Neural progenitor cell (in vitro differentiated cells): ENCODE data around the gene EXO1. TPM values are rescaled to one million over a fixed set of nuclear protein-coding genes. Genes with fewer than 3 reads are reported as not detected.

ENCODE experiments used
- DNase-seq: peaks from one replicate; pipeline ENCODE4 v3.0.0-alpha.2; 2016; ENCODE audit warnings: low spot score
- H2AFZ ChIP-seq: fragments of 200-600 bp; sonication (generic); replicated peaks from 2 replicates; pipeline ENCODE4 v1.6.1; 2016; ENCODE audit warnings: antibody characterized with exemption
- H3F3A ChIP-seq: fragments of 200-600 bp; sonication (generic); 2 replicates; pipeline ENCODE4 v1.6.1; 2016; ENCODE audit warnings: antibody characterized with exemption, low read depth
- H3K27ac ChIP-seq: fragments of 200-600 bp; sonication (generic); 2 replicates; pipeline ENCODE4 v1.5.1; 2016; ENCODE audit warnings: mild to moderate bottlenecking
- H3K27me3 ChIP-seq: fragments of 200-600 bp; sonication (generic); 2 replicates; pipeline ENCODE4 v1.6.1; 2016; ENCODE audit warnings: mild to moderate bottlenecking, moderate library complexity
- H3K36me3 ChIP-seq: fragments of 200-600 bp; sonication (generic); 2 replicates; pipeline ENCODE4 v1.5.1; 2016
- H3K4me1 ChIP-seq: fragments of 200-600 bp; sonication (generic); 2 replicates; pipeline ENCODE4 v1.6.1; 2016; ENCODE audit warnings: mixed run types
- H3K4me2 ChIP-seq: fragments of 200-600 bp; sonication (generic); 2 replicates; pipeline ENCODE4 v1.6.1; 2016
- H3K4me3 ChIP-seq: fragments of 200-600 bp; sonication (generic); 2 replicates; pipeline ENCODE4 v1.5.1; 2016
- H3K79me2 ChIP-seq: fragments of 200-600 bp; sonication (generic); 2 replicates; pipeline ENCODE4 v1.6.1; 2016; ENCODE audit warnings: low read depth
- H3K9ac ChIP-seq: fragments of 200-600 bp; sonication (generic); 2 replicates; pipeline ENCODE4 v1.6.1; 2016
- H3K9me3 ChIP-seq: fragments of 200-600 bp; sonication (generic); 2 replicates; pipeline ENCODE4 v1.5.1; 2016; ENCODE audit warnings: low read depth
- H4K20me1 ChIP-seq: fragments of 200-600 bp; sonication (generic); 2 replicates; pipeline ENCODE4 v1.6.1; 2016; ENCODE audit warnings: low read depth
- H3K27ac Mint-ChIP-seq: 3 replicates; pipeline ENCODE4 v1.8.0; 2021; ENCODE audit warnings: mixed read lengths
- H3K27me3 Mint-ChIP-seq: 2 replicates; pipeline ENCODE4 v1.8.0; 2022; ENCODE audit warnings: low read depth, mild to moderate bottlenecking, inconsistent platforms, moderate library complexity, mixed read lengths; ENCODE audit not compliant: insufficient read depth
- H3K36me3 Mint-ChIP-seq: 3 replicates; pipeline ENCODE4 v1.8.0; 2021; ENCODE audit warnings: mixed read lengths
- H3K4me1 Mint-ChIP-seq: 3 replicates; pipeline ENCODE4 v1.8.0; 2021; ENCODE audit warnings: mixed read lengths
- H3K4me3 Mint-ChIP-seq: 3 replicates; pipeline ENCODE4 v1.8.0; 2021; ENCODE audit warnings: mild to moderate bottlenecking, moderate library complexity, mixed read lengths
- H3K9me3 Mint-ChIP-seq: 3 replicates; pipeline ENCODE4 v1.8.0; 2020; ENCODE audit warnings: mixed read lengths
- EZH2 ChIP-seq: fragments of 200-600 bp; sonication (generic); IDR thresholded peaks from 2 replicates; pipeline ENCODE4 v1.6.1; 2017; ENCODE audit warnings: antibody characterized with exemption, mild to moderate bottlenecking, moderate library complexity
- EZH2phosphoT487 ChIP-seq: fragments of 200-600 bp; sonication (generic); IDR thresholded peaks from 2 replicates; pipeline ENCODE4 v1.6.1; 2017; ENCODE audit warnings: antibody characterized with exemption
- total RNA-seq: library from RNA; depleted of rRNA; stranded (reverse); fragments of >200 nt; gene quantifications from 2 replicates; pipeline ENCODE4 v1.2.3, GENCODE V29; 2015; ENCODE audit warnings: low replicate concordance
- TF ChIP-seq, protein P1 (sequence below): fragments of 200-600 bp; sonication (generic); IDR thresholded peaks from 2 replicates; pipeline ENCODE4 v1.5.1; 2017; ENCODE audit warnings: antibody characterized with exemption, mild to moderate bottlenecking

EXO1 gene
- total RNA-seq, 1 donor from 2014 or later = 54.8 TPM

DNA sequence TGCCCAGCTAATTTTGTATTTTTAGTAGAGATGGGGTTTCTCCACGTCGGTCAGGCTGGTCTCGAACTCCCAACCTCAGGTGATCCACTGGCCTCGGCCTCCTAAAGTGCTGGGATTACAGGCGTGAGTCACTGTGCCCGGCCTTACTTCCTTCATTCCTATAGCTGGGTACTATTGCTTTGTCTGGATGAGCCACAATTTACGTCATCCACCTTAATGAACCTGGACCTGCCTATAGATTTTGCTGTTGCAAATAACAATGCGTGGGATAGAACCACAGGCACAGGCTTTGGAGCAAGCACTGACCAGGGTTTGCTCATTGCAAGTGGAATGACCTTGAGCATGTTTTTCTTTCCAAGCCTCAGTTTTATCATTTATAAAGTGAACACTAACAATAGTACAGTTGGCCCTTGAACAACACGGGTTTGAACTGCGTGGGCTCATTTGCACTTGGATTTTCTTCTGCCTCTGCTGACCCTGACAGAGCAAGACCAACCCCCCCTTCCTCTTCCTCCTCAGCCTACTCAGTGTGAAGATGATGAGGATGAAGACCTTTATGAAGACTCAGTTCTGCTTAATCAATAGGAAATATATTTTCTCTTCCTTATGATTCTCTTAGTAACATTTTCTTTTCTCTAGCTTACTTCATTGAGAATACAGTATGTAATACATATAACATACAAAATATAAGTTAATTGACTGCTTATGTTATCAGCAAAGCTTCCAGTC is 76.2 kb downstream of the EXO1 start:
- Histone ChIP-seq H3K79me2 (no peaks in the 10 kb centered on the region), H3K27me3 (no peaks in the 10 kb centered on the region), H3K36me3 (no peaks in the 10 kb centered on the region), H3K27ac (no peak overlapping the region), H3K4me1 (peaks cover 5% of the 10 kb centered on the region), H4K20me1 (no peaks in the 10 kb centered on the region), H3K4me2 (no peak overlapping the region), H3K4me3 (no peak overlapping the region), H3K9me3 (no peaks in the 10 kb centered on the region), H3F3A (peaks cover under 1% of the 10 kb centered on the region), H2AFZ (no peak overlapping the region), H3K9ac (no peak overlapping the region)
- H3K36me3 Mint-ChIP-seq = peaks cover 4% of the 10 kb centered on the region
- no peak overlapping the region for H3K4me3 Mint-ChIP-seq
- peaks cover 29% of the 10 kb centered on the region for H3K4me1 Mint-ChIP-seq
- TF ChIP-seq, protein P1, sequence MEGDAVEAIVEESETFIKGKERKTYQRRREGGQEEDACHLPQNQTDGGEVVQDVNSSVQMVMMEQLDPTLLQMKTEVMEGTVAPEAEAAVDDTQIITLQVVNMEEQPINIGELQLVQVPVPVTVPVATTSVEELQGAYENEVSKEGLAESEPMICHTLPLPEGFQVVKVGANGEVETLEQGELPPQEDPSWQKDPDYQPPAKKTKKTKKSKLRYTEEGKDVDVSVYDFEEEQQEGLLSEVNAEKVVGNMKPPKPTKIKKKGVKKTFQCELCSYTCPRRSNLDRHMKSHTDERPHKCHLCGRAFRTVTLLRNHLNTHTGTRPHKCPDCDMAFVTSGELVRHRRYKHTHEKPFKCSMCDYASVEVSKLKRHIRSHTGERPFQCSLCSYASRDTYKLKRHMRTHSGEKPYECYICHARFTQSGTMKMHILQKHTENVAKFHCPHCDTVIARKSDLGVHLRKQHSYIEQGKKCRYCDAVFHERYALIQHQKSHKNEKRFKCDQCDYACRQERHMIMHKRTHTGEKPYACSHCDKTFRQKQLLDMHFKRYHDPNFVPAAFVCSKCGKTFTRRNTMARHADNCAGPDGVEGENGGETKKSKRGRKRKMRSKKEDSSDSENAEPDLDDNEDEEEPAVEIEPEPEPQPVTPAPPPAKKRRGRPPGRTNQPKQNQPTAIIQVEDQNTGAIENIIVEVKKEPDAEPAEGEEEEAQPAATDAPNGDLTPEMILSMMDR = no peak
- TF ChIP-seq EZH2 = no peak
- TF ChIP-seq EZH2phosphoT487 = no peak
- DNase-seq = no peak
- H3K9me3 Mint-ChIP-seq = no peaks in the 10 kb centered on the region
- H3K27ac Mint-ChIP-seq = no peak overlapping the region
- H3K27me3 Mint-ChIP-seq = peaks cover 6% of the 10 kb centered on the region

DNA sequence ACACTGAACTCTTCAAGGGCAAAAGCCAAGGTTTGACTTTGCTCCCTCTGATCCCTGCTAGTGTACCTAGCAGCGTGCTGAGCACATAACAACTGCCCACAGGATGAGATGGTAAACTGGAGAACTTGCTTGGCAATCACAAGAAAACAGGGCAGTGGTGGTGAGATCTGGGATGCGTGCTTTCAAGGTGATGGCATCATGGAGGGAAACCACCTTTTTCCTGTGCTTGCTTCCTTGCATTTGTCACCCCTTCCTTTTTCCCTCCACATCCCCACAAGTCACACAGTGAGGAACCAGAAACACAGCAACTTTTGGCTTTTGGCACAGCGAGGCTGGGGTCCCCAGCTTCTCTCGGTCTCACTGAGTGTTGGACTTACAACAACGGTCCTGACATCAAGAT is 78.1 kb downstream of the EXO1 start:
- Histone ChIP-seq H2AFZ (no peak overlapping the region), H3K27ac (no peak overlapping the region)

DNA sequence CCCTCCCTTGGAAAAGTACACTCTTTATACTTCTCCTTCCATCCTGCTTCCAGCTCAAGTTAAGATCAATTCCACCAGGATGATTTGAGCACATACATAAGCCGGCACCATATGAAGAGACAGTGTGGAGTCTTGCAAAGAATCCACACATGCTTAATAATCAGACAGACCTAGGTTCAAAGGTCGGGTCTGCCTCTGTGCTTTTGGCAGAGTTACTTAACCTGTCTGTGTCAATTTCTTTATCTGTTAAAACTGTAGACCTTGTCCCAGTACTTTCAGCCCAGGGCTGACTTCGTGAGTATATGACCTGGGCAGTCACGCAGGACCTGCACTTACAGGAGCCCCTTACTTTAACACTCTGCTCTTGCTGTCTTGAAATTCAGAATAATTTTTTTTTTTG is 79.3 kb downstream of the EXO1 start:
- Mint-ChIP-seq H3K27me3 (peaks cover 2% of the 10 kb centered on the region), H3K27ac (peak overlapping the region; percentile 89)

More for the DNA sequence above, 78.1 kb downstream of the EXO1 start:
- Mint-ChIP-seq H3K9me3 (no peaks in the 10 kb centered on the region), H3K4me1 (peaks cover 21% of the 10 kb centered on the region), H3K4me3 (no peak overlapping the region), H3K27me3 (peaks cover 4% of the 10 kb centered on the region), H3K36me3 (peaks cover 2% of the 10 kb centered on the region), H3K27ac (peak overlapping the region; percentile 48)
- H3K4me2 ChIP-seq = no peak overlapping the region
- TF ChIP-seq EZH2 = no peak
- no peak for TF ChIP-seq EZH2phosphoT487
- TF ChIP-seq, protein P1 = no peak
- no peaks in the 10 kb centered on the region for H3K79me2 ChIP-seq
- no peak overlapping the region for H3K9ac ChIP-seq
- H3K4me3 ChIP-seq = no peak overlapping the region
- DNase-seq = no peak
- no peaks in the 10 kb centered on the region for H3K36me3 ChIP-seq
- H3F3A ChIP-seq = no peaks in the 10 kb centered on the region
- no peaks in the 10 kb centered on the region for H4K20me1 ChIP-seq
- H3K9me3 ChIP-seq = no peaks in the 10 kb centered on the region
- H3K27me3 ChIP-seq = no peaks in the 10 kb centered on the region
- peaks cover 5% of the 10 kb centered on the region for H3K4me1 ChIP-seq

More for the DNA sequence above, 79.3 kb downstream of the EXO1 start:
- no peaks in the 10 kb centered on the region for H3K79me2 ChIP-seq
- Mint-ChIP-seq H3K4me1 (peaks cover 28% of the 10 kb centered on the region), H3K9me3 (no peaks in the 10 kb centered on the region), H3K36me3 (peaks cover 2% of the 10 kb centered on the region), H3K4me3 (no peak overlapping the region)
- H3K27ac ChIP-seq = no peak overlapping the region
- no peaks in the 10 kb centered on the region for H3K36me3 ChIP-seq
- H3K9ac ChIP-seq = no peak overlapping the region
- no peak for TF ChIP-seq EZH2
- TF ChIP-seq, protein P1 = no peak
- TF ChIP-seq EZH2phosphoT487 = no peak
- H3K4me1 ChIP-seq = peaks cover 5% of the 10 kb centered on the region
- H4K20me1 ChIP-seq = no peaks in the 10 kb centered on the region
- no peak overlapping the region for H3K4me3 ChIP-seq
- H2AFZ ChIP-seq = no peak overlapping the region
- no peak for DNase-seq
- no peak overlapping the region for H3K4me2 ChIP-seq
- no peaks in the 10 kb centered on the region for H3F3A ChIP-seq
- H3K27me3 ChIP-seq = no peaks in the 10 kb centered on the region
- H3K9me3 ChIP-seq = no peaks in the 10 kb centered on the region
